Kidney glomerular epithelial cell (primary cell): Measurements from ENCODE around the gene FBLN1.
"Not testable (repeated sequence)": the region's sequence is repeated elsewhere in the genome, so short reads cannot be mapped to it uniquely, and the experiment has no call there.

Experiments used
- DNase-seq: peaks from one replicate; lab custom pipeline; 2025; lab: John Stamatoyannopoulos, UW

FBLN1 gene

DNA sequence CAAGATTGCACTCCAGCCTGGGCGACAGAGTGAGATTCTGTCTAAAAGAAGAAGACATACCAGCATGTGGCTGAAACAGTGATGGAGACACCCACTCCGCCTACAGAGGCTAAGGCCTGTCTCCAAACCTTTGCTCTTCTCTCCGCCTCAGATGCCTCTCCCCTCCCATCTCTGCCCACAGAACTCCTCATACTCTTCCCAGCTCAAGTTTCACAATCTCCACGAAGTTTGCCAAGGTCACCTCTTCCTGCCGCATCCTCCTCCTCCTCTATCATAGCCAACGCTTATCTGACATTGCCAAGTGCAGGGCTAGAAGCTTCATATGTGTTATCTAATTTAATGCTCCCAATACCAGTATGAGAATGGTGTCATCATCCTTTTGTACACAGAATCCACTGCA is 25.9 kb upstream of the FBLN1 start:
- no peak for DNase-seq

DNA sequence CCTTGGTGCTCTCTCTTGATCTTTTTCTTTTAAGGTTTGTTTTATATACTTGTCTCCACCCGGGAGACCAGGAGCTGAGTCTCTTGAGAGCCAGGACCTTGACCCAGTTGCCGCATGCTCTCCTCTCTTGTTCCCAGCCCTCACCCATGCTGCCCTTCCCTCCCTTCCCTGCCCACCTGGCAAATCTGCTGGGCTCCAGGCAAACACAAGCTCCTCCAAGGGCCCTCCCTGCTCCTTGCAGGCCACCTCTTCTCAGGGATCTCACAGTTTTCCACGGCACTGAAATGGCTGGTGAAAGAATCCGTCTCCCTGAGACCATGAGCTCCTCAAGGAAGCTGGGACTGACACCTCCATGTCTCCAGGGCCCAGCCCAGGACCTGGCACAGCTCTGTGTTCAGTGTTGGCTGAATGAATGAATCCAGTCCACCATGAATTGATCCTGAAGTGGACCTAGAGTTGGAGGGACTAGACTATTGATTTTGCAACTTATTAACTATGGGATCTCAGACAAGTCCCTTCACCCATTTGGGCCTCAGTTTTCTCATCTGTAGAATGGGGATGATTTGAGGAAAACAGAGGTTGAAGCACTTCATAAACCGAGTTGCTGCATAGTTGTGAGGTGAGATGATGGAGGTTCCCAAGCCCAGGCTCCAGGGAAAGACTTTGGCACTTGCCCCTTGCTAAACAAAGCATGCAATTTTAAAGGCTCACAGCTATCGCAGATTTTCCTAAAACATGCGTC is 25.1 kb upstream of the FBLN1 start:
- DNase-seq = no peak

DNA sequence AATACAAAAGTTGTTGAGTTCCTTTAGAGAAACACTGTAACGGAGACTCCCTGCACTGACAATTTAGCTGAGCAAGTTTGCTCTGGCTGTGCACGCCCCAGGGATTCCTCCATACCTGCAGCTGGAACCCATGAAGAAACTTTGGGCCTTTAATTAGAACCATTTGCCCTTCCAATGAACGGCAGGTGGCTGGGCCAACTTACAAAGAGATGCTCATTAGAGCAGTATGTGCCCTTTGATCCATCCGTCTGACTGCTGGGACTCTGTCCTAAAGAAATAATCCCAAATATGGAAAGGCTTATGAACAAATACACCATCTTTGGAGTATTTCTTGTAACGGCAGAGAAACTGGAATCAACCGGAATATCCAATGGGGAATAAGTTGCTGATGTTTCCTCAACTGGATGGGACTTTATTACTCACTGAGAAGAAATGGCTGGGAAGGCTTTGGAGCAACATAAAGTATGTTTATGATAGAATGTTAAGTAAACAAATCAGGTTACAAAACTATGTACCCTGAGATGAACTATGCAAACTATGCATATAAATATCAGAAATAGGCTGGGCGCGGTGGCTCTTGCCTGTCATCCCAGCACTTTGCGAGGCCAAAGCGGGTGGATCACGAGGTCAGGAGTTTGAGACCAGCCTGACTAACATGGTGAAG is 24.4 kb upstream of the FBLN1 start:
- no peak for DNase-seq

DNA sequence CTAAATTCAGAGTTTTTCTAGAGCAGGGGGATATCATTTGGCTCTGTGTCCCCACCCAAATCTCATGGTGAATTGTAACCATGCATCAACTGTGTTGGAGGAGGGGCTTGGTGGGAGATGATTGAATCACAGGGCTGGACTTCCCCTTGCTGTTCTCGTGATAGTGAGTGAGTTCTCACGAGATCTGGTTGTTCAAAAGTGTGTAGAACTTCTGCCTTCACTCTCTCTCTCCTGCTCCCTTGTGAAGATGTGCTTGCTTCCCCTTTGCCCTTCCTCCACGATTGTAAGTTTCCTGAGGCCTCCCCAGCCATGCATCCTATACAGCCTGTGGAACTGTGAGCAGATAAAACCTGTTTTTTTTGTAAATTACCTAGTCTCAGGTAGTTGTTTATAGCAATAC is 22.0 kb upstream of the FBLN1 start:
- no peak for DNase-seq

DNA sequence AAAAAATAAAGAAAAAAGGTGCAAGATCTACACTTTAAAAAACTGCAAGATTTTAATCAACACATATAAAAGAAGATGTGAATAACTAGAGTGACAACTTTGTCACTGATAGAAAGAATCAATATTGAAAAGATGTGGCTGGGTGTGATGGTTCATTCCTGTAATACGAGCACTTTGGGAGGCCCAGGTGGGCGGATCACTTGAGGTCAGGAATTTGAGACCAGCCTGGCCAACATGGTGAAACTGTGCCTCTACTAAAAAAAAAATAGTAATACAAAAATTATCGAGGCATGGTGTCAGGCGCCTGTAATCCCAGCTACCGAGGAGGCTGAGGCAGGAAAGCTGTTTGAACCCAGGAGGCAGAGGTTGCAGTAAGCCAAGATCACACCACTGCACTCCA is 21.0 kb upstream of the FBLN1 start:
- DNase-seq = no peak

DNA sequence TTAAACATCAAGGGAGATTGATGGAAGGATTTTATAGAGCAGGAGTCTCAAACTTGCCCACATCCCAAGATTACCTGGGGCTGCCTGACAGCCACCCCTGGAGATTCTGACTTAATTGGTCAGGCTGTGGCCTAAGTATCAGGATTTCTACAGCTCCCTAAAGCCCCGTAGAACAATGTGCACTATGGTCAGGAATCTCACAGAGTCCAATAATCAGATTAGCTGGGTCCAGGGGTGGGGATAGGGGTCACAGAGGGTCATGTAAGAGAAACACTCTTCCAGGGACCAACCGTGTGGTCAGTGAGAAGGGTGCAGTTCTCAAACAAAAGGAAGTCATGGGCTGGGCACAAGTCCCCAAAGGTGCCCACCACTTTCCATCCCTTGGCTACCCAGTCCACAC is 20.5 kb upstream of the FBLN1 start:
- DNase-seq = no peak

DNA sequence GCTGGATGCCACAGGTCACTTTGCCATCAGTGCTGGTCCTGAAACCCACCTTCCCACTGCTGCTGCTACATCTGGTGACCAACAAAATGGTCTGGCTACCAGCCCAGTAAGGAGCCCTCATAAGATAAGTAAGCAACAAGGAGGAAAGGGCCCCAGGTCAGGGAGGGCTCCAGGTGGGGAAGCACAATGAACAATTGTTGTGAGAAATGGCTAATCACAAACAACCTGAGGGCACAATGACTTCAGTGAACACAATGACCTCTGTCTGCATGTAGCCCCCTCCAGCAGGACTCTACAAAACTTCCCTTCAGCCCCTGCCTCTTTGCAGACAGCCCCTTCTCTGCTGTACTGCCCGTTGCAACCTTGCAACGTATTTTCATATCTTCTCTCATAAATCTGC is 19.4 kb upstream of the FBLN1 start:
- no peak for DNase-seq

DNA sequence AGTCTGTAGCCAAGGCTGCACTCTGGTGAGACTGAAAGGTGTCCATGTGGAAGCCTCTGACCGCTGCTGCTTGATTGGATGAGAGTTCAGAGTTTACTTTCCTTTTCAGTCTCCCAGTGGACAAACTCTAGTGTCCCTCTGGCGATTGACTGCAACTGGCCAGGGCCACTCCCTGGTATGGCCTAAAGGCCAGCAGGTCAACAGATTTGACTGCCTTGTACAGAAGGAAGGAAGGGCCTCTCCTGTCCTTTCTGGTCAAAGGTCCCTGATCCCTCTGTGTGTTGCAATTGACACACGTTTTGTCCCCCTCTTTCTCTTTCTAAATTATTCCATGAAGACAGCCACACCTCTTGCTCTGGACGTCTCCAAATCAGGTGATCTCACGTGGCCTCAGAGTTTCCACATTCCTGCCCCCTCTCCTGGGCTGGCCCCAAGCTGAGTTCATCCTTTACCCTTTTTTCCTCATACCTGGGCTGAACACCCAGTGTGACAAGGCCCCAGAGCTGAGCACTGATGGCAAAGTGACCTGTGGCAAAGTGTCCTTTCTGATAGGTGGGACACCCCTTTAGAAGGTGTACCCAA is 18.7 kb upstream of the FBLN1 start:
- DNase-seq = no peak

DNA sequence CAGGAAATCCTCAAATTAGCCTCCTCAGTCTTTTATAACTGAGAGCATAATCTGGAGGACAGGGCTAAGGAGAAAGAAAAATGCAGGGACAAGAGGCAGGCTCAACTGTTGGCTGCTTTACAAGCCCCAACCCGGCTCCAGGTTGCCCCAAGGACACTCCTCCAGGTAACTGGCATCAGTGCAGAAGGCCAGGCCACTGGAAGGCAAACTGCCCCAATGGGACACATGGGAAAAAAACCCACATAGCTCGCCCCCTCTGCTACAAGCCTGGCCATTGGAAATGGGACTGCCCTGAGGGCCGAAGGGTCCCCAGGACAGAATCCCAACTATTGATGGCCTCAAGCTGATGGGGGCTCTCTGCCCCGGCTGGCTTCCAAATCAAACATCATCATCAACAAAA is 17.9 kb upstream of the FBLN1 start:
- DNase-seq = no peak

DNA sequence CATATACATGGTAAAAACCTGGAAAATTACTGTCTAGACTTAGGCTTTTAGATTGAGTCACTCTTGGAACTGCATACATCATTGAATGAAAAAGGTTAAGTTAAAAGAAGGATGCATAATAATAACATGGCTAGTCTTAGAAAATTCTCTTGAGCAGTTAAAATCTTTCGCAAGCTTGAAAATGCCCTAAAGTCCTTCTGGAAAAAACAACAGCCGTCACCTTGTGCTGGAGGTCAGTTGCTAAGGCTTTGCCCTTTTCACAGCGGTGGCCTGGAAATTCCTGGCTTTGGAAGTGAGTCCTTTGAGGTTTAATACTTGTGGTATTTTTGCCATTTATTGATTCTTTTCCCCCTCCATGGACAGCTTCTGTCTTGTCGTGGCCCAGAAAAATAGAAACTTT is 17.4 kb upstream of the FBLN1 start:
- DNase-seq = no peak

DNA sequence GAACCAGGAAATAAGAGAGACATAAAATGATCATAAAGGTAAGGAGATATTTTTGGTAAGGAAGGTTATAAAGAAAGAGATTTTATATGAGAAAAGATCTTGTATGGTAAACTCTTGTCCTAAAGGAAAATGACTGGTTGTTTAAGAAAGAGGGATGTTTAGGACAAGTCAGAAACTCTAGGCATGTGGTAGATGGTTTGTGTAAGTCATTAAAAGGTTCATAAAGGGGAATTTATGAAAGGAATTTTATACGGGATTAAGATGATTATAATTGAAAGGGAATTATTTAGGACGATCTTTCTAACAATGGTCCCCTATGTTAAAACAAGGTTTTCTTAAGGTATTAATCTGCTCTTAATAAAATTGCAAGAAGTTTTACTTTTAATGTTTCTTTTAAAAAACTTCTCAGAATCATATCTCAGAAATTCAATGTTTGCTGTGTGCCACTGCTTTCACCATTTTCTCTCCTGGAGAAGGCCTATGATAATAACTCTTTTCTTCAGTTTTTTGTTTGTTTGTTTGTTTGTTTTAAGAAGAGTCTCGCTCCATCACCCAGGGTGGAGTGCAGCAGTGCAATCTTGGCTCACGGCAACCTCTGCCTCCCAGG is 13.8 kb upstream of the FBLN1 start:
- no peak for DNase-seq

DNA sequence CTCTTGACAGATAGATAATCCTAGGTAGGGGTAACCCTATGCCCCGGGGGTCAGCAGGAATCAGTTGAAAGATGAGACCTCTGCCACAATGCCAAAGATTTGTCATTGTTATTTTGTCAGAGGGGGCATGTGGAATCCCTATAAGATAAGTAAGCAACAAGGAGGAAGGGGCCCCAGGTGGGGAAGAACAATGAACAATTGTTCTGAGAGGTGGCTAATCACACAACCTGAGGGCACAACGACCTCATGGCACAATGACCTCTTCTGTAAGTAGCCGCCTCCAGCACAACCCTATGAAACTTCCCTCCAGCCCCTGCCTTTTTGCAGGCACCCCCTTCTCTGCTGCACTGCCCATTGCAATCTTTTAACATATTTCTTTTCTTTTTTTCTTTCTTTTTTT is 11.8 kb upstream of the FBLN1 start:
- no peak for DNase-seq

DNA sequence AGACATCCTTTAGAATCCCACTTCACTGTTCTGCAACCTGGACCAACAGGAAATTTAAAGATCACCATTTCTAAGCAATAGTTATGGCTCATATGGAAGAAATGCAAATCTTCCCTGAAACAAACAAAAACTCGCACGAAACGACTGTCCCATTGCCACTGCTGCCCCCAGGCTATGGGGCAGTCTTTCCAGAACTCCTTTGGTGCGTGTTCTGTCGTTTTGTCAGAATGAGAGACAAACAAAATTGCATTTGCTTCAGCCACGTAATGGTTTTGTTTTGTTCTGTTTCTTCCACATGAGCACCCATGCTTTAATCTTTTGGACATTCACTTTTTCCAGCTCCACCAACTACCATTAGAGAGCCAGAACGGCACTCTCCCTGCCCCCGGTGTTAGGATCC is 10.8 kb upstream of the FBLN1 start:
- no peak for DNase-seq

DNA sequence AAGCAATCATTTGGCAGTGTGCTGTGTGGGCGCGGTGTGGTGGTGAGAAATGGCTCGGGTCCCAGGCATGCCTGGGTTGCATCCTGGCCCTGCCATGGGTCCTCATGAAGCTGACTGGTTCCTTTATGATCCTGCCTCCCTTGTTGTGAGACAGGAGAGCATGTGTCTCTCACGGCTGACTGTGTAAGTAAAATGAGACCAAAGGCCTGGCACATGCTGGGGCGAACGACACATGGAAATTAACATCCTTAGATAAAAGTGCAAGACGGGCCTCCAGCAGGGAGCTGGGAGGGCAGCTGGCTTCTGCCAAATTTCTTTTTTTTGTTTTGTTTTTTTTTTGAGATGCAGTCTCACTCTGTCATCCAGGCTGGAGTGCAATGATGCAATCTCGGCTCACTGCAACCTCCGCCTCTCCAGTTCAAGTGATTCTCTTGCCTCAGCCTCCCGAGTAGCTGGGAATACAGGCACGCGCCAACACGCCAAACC is 9.4 kb upstream of the FBLN1 start:
- DNase-seq = no peak

DNA sequence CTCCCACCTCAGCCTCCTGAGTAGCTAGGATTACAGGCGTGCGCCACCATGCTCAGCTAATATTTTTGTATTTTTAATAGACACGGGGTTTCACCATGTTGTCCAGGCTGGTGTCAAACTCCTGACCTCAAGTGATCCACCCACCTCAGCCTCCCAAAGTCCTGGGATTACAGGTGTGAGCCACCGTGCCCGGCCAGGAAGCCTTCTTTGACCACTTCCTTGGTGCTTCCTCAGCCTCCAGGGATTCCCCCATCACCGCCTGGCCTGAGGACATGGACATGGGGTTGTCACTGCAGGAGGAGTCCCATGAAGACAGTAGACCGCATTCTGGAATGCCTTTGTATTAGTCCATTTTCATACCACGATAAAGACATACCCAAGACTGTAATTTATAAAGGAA is 8.4 kb upstream of the FBLN1 start:
- DNase-seq = not testable (repeated sequence)

DNA sequence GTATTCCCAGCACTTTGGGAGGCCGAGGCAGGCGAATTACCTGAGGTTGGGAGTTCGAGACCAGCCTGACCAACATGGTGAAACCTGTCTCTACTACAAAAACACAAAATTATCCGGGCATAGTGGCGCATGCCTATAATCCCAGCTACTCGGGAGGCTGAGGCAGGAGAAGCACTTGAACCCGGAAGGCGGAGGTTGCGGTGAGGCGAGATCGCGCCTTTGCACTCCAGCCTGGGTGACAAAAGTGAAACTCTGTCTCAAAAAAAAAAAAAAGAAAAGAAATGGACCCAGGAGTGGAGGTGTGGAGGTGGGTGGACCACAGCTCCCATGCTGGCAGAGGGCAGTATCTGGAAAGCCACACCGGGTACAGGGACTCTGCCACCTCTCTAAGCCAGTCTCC is 7.1 kb upstream of the FBLN1 start:
- DNase-seq = not testable (repeated sequence)

DNA sequence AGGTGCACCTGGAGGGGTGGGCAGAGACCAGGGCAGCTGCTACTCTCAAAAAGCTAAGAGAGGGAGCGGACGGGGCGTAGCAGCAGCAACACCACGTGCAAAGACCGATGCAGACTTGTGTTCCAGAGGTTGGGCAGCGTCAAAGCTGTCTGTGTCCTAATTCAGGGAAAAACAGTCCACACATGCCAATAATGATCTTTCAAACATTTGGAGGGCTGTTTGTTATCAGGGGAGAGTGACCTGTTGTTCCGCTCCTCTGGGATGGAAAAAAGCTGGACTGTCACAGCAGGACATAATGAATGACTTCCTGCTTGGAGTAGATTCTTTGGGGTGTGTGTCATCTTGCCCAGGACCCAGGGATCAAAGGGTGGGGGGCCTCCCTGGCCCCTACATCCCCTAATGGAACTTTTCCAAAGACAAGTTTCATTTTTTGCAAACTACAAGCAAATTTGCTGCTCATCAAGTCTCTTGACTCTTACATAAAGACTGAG is 6.2 kb upstream of the FBLN1 start:
- no peak for DNase-seq

DNA sequence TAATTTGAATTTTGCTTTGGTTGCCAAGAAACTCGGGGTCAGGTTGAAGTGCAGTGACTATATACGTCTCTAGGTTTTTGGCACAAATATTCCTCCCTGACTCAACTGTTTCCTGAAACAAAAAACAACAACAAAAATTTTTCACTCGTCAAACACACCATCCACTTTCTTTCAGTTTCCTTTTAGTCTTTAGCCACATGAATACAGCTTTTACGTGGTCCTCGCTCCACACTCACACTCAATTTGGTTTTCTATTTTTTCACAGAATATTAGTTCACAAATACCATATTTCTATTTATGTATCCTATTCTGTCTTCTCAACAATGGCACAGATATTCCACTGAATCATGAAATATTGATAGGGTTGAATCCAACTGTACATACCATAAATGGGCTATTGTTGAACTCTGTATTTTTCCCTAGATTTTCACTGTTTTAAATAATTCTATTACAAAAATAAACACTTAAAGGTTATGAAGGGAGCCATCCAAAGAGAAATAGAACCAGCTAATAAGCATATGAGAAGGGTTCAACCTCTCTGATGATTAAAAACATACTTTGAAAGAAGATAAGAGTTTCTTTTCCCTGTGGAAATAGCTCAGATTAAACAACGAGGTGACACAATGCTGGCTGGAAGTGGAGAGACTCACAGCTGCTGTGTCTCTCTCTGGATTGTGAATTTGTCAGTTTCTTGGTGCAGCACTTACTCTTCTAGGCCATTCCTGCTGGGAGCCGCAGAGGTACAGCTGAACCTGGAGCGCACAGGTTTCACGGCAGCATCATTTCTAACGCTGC is 5.1 kb upstream of the FBLN1 start:
- no peak for DNase-seq

DNA sequence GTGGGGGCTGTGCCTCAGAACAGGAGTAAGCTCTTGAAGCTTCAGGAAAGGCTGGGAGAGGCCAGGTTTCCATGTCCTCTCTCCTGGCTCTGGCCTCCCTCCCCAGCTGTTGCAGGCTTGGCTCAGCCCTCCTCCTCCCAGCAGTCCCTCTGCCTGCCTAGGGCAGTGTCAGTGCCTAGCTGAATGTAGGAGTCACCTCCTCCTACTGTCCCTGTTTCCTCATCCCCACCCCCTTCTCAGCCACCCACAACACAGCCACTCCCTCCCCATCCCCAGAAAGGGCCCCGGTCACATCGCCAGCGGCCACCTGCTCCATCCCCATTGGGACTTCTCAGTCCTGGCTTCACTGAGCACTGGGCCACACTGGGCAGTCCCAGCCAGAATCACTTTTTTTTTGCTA is 2.9 kb upstream of the FBLN1 start:
- DNase-seq = no peak

DNA sequence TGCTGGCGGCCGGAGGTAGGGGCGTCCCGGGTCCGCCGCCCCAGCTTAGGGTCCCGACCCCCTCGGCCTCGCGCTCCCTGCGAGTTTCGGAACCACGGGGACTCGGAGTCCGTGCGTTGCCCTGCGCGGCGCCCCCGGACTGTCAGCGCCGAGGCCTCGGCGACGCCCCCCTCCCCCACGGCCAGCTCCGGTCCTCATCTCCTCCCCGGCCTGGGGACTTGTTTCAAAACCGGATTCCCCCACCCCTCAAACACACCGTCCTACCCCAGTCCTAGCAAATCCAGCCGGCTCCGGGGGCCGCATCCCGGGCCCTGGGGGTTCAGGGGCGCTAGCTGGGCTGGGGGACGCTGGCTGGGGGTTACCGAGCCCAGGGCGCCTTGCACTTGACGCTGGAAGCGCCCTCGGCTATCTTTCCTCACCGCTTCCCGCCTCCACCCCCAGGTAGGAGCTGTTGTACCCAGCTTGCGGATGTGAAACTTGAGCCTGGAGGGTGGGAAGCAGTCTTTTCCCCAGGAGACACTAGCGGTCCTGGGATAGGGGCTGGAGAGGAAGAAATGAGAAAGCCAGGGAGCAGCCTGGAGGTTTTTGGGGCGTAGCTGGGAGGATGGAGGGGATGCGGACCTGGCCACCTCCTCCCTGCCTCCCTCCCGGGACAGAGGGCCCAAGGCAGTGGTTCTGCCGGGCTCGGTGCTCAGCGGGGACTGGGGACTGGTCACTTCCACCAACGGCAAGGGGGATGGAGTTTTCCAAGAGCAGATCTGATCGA is 550 bp downstream of the FBLN1 start:
- no peak for DNase-seq

DNA sequence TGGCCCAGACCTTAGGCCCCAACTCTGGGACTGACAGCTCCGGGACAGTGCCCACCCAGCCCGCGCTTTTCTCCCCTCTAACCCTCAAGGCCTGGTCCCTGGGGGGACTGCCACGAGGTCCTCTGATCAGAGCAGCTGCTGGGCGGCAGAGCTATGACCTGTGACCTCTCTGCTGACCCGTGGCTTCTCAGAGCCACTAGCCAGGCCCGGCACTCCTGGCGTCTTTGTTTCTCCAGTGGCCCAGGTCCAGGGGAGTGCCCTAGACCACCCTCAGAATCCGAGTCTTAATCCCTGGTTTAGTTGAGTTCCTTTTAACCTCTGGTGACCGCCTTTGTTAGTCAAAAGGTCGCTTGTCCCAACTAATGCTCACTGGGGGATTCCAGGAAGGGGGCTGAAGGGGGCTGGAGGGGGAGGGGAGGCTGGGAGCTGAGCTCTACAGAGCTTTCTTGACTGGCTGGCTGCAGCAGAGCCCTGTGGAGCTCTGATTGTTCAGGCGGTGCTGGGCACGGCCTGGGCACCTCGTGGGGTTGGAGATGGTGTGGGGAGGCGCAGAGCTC is 1.2 kb downstream of the FBLN1 start:
- no peak for DNase-seq
